ENCODE measurements around the gene KERA.
A peak's percentile ranks its signal among the peaks of the same experiment; 100 is the strongest.

Gene KERA

GRCh38 chr12:91059211-91059610, 1.4 kb upstream of the KERA start:
- DNase-seq (ENCODE audit: low read depth), result peak; percentile 14
- no peak overlapping the region for H3K4me3 ChIP-seq (replicated peaks; ENCODE audit: low read depth, low read length)
- TF ChIP-seq CTCF (IDR thresholded peaks at IDR 0.05; ENCODE audit: low read length, missing control alignments), result no peak

DNA sequence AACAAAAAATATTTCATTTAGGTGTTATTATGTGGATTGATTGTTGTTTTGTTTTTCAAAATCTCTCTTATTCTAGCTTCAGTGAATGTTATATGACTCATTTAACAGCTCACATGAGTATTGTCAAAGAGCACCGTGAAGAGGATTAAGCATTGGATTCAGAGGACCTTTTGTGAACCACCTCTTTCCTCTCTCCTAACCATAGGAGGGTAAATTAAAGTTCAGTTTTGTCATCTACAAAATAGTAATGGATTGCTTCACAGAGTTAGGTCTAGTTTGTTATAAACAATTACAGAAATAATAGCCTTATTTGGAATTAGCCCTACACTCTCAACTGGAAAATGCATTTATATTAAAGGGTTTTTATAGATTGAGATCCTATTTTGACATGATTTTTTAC, 962 bp upstream of the KERA start:
- DNase-seq (ENCODE audit: low read depth), result peak; percentile 13
- TF ChIP-seq CTCF (IDR thresholded peaks at IDR 0.05; ENCODE audit: low read length, missing control alignments), result no peak
- H3K4me3 ChIP-seq (replicated peaks; ENCODE audit: low read depth, low read length), result no peak overlapping the region

- no peak for DNase-seq (ENCODE audit: low read depth)
- no peak overlapping the region for H3K4me3 ChIP-seq (replicated peaks; ENCODE audit: low read depth, low read length)
- TF ChIP-seq CTCF (IDR thresholded peaks at IDR 0.05; ENCODE audit: low read length, missing control alignments), result no peak
Observed at GRCh38 chr12:91056488-91056887, 1.3 kb downstream of the KERA start.

DNA sequence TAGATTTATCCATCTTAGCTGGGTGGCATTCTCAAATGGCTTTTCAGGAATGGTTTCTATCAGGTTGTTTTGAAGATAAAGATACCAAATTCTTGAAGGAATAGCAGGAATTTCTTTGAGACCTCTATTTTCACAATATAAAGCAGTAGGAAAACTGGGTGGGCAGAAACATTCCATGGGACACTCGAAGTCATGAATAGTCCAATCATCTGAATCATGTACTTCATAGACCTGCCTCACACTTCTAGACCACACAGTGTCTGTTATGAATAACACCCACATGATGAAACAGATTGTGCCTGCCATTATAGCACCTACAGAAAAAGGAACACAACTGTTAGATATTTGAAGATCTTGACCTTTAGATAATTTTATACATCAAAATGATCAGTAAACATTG, 1.8 kb downstream of the KERA start:
- TF ChIP-seq CTCF (IDR thresholded peaks at IDR 0.05; ENCODE audit: low read length, missing control alignments), result no peak
- DNase-seq (ENCODE audit: low read depth), result no peak
- no peak overlapping the region for H3K4me3 ChIP-seq (replicated peaks; ENCODE audit: low read depth, low read length)

DNA sequence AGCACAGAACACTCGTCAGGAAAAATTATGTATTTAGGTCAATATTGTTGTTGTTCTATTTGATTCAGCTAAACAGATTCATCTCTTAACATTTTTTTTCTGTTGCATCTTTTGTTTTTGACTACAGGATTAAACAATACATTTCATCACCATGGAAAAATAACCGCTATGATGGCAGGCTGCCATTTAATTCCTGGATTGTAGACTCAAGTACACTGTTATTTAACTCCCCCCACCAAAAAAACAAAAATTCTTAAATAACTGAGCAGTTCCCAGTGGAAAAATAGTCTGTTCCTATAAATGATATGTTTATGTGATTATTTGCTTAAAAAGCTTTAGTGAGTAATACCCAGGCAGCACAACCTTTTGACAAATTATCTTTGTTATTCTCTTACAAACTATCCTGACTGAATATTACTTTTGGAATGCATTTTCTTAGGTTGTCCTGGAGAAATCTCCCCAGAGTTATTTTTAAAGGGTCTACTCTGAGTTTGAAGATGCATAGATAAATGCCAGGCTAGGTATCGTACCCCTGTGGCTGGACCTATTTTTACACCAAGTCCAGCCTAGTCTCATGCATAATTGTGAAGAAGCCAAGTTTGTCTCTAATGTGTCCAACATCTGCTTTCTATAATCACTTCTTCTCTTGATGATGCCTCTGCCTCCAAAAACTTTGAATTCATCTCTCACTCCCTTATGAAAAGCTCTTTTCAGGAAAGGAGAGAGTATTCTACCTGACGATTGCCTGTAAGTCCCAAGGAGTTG, 3.7 kb downstream of the KERA start:
- H3K4me3 ChIP-seq (replicated peaks; ENCODE audit: low read depth, low read length), result no peak overlapping the region
- no peak for TF ChIP-seq CTCF (IDR thresholded peaks at IDR 0.05; ENCODE audit: low read length, missing control alignments)
- peak; percentile 98 for DNase-seq (ENCODE audit: low read depth)

DNA sequence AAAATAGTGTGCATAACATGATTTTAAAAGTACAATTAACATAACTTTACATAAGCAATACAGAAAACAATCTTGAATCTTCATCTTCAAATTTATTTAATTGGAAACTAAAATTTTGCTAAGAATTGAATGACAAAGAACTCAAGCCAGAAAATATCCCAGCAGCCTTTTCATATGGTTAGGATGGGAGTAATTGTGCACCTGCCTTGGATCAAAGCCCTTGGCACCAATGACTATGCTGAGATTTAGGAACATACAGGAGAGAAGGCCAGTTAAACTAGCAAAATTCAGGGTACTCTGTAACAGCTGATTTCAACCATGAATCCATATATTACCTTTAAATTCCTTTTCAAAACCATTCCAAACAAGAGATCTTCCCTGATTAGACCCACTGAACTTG, 5.8 kb downstream of the KERA start:
- no peak for TF ChIP-seq CTCF (IDR thresholded peaks at IDR 0.05; ENCODE audit: low read length, missing control alignments)
- no peak for DNase-seq (ENCODE audit: low read depth)
- no peak overlapping the region for H3K4me3 ChIP-seq (replicated peaks; ENCODE audit: low read depth, low read length)

DNA sequence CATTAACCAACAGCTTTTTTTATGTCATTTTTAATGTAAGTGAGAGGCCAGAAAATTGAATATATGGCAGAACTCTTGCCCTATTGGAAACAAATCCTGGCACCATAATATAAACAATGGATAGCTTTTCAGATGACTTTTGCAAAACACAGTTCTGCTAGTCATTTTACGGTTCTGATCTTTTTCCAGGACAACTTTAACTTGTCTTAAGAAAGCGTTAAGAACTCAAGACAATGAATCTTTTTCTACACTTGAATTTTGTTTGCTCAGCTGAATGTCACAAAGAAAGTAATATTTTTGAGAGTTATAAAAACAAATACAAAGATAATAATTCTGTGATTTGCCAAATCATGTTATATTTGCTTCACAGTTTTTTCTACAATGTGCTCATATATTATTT, 13.2 kb downstream of the KERA start:
- TF ChIP-seq CTCF (IDR thresholded peaks at IDR 0.05; ENCODE audit: low read length, missing control alignments), result no peak
- DNase-seq (ENCODE audit: low read depth), result no peak
- H3K4me3 ChIP-seq (replicated peaks; ENCODE audit: low read depth, low read length), result no peak overlapping the region

Measured in fibroblast of pulmonary artery (primary cell).